Panc1 (cell line): Measurements from ENCODE around the gene TMEM63B. TPM values are rescaled to one million over a fixed set of nuclear protein-coding genes. Genes with fewer than 3 reads are reported as not detected.
"Not testable (repeated sequence)": the region's sequence is repeated elsewhere in the genome, so short reads cannot be mapped to it uniquely, and the experiment has no call there.

Experiments used
- ATAC-seq: fragments of 200-7000 bp; cut with Tn5 transposase; 2 replicates; pipeline ENCODE4 v1.9.1; 2020; ENCODE audit warnings: mild to moderate bottlenecking, moderate library complexity
- BruUV-seq: library from RNA; stranded (reverse); fragments of 400-500 nt; replicated peaks from 2 replicates; lab custom pipeline; 2021; lab: Mats Ljungman, UMichigan
- CTCF ChIA-PET: fragments of 300-600 bp; sonication (Branson Sonifier 250); formaldehyde crosslinking; loops from one replicate; lab custom pipeline; 2022; ENCODE audit warnings: antibody characterized with exemption; lab: Charles Lee
- POLR2A ChIA-PET: fragments of 300-600 bp; sonication (Branson Sonifier 250); formaldehyde crosslinking; loops from one replicate; lab custom pipeline; 2022; ENCODE audit warnings: antibody characterized with exemption; lab: Charles Lee
- DNase-seq: peaks from one replicate; pipeline ENCODE4 v3.0.0-alpha.2; 2010; ENCODE audit warnings: low read depth, low spot score
- H3K27ac ChIP-seq: 2 replicates; pipeline ENCODE4 v1.5.1; 2011; ENCODE audit warnings: mild to moderate bottlenecking, low read length, inconsistent platforms
- H3K27me3 ChIP-seq: fragments of 200-500 bp; sonication (Bioruptor generic); 2 replicates; pipeline ENCODE4 v1.6.0; 2014; ENCODE audit warnings: low read length, inconsistent platforms; ENCODE audit not compliant: control insufficient read depth, insufficient read depth
- H3K36me3 ChIP-seq: fragments of 200-500 bp; sonication (Bioruptor generic); 2 replicates; pipeline ENCODE4 v1.5.1; 2014; ENCODE audit warnings: inconsistent platforms, mild to moderate bottlenecking, low read length, moderate library complexity; ENCODE audit not compliant: control insufficient read depth, insufficient read depth
- H3K4me1 ChIP-seq: 2 replicates; pipeline ENCODE4 v1.5.1; 2011; ENCODE audit warnings: inconsistent platforms, mild to moderate bottlenecking, low read length, moderate library complexity; ENCODE audit not compliant: control insufficient read depth, insufficient read depth
- H3K4me3 ChIP-seq, 2 experiments: 2 replicates each; pipeline ENCODE4 v1.5.1; 2011 to 2012; ENCODE audit warnings: low read depth in 2 of 2, low read length in 2 of 2, mild to moderate bottlenecking in 2 of 2, inconsistent platforms in 1 of 2, moderate library complexity in 1 of 2
- H3K9me3 ChIP-seq: fragments of 200-500 bp; sonication (Bioruptor generic); 2 replicates; pipeline ENCODE4 v1.5.1; 2014; ENCODE audit warnings: low read depth, mild to moderate bottlenecking, inconsistent platforms, low read length, moderate library complexity; ENCODE audit not compliant: control insufficient read depth, insufficient read depth
- POLR2AphosphoS5 ChIP-seq: IDR thresholded peaks from 2 replicates; pipeline ENCODE4 v1.6.1; 2012; ENCODE audit warnings: mild to moderate bottlenecking, low read depth, low read length, moderate library complexity
- SIN3A ChIP-seq: IDR thresholded peaks from 2 replicates; pipeline ENCODE4 v1.6.1; 2012; ENCODE audit warnings: low read depth, mild to moderate bottlenecking, low read length, moderate library complexity, borderline replicate concordance; ENCODE audit not compliant: insufficient read depth
- TCF7L2 ChIP-seq: IDR thresholded peaks from 2 replicates; pipeline ENCODE4 v1.6.1; 2011; ENCODE audit warnings: mild to moderate bottlenecking, low read depth, low read length, inconsistent platforms
- in situ Hi-C: cut with HindIII; loops from 2 replicates; pipeline ENCODE4 v1.10.0; 2016; ENCODE audit warnings: low sequenced_read_pairs, low pct_unique_long_range_greater_than_20kb
- intact Hi-C: fragments of 100-400 bp; cut with micrococcal nuclease; formaldehyde crosslinking; loops from one replicate; pipeline ENCODE4 v1.10.0; 2022; ENCODE audit not compliant: unreplicated experiment
- total RNA-seq: library from RNA; stranded (reverse); gene quantifications from one replicate; pipeline ENCODE4 v1.2.1, GENCODE V29; 2021; ENCODE audit not compliant: unreplicated experiment
- TF ChIP-seq, protein P1 (sequence below), 2 experiments: IDR thresholded peaks; 2 replicates each; pipeline ENCODE4 v1.6.1; 2011 to 2012; ENCODE audit warnings: low read depth in 2 of 2, control low read depth in 1 of 2, low read length in 1 of 2, mild to moderate bottlenecking in 1 of 2, moderate library complexity in 1 of 2; ENCODE audit not compliant: insufficient read depth in 1 of 2
- TF ChIP-seq, protein P2 (sequence below): fragments of 450-650 bp; IDR thresholded peaks from 2 replicates; pipeline ENCODE4 v1.5.1; 2017; ENCODE audit warnings: mild to moderate bottlenecking

TMEM63B gene
- total RNA-seq, 1 experiment from 2014 or later: 54.1 TPM

DNA sequence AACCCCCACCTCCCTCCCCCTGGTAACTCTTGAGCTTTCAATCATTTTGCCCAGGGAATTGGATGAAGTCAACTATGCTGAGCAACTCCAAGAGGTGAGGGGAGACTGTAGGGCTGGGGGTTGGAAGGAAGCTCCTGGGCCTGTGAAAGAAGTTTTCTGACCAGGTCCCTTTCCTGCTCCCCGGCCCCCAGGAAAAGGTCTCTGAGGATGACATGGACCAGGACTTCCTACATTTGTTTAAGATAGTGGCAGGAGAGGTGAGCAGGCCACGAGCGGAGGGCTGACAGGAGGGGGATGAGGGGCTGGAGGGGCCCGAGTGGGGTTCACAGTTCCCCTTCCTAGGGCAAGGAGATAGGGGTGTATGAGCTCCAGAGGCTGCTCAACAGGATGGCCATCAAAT lies 53.1 kb downstream of the TMEM63B start:
- ChIA-PET CTCF (interaction anchor here (0.6 to 0.7 kb wide), 2 partner anchors 55 to 125 kb away, joined by 3 to 5 read pairs; no protein-coding TSS in a partner anchor), POLR2A (interaction anchor here (0.6 kb wide), 3 partner anchors 9 to 47 kb away, joined by 3 to 5 read pairs (median 3); no protein-coding TSS in a partner anchor)
- no TSS peak for BruUV-seq
- Histone ChIP-seq H3K36me3 (no peaks in the 10 kb centered on the region), H3K27ac (peak overlapping the region; percentile 90), H3K9me3 (no peaks in the 10 kb centered on the region), H3K4me3 (no peak overlapping the region), H3K4me1 (peaks cover 44% of the 10 kb centered on the region), H3K27me3 (no peaks in the 10 kb centered on the region)
- DNase-seq (no peak), ATAC-seq (no peak)
- TF ChIP-seq SIN3A: no peak
- TF ChIP-seq, protein P1, sequence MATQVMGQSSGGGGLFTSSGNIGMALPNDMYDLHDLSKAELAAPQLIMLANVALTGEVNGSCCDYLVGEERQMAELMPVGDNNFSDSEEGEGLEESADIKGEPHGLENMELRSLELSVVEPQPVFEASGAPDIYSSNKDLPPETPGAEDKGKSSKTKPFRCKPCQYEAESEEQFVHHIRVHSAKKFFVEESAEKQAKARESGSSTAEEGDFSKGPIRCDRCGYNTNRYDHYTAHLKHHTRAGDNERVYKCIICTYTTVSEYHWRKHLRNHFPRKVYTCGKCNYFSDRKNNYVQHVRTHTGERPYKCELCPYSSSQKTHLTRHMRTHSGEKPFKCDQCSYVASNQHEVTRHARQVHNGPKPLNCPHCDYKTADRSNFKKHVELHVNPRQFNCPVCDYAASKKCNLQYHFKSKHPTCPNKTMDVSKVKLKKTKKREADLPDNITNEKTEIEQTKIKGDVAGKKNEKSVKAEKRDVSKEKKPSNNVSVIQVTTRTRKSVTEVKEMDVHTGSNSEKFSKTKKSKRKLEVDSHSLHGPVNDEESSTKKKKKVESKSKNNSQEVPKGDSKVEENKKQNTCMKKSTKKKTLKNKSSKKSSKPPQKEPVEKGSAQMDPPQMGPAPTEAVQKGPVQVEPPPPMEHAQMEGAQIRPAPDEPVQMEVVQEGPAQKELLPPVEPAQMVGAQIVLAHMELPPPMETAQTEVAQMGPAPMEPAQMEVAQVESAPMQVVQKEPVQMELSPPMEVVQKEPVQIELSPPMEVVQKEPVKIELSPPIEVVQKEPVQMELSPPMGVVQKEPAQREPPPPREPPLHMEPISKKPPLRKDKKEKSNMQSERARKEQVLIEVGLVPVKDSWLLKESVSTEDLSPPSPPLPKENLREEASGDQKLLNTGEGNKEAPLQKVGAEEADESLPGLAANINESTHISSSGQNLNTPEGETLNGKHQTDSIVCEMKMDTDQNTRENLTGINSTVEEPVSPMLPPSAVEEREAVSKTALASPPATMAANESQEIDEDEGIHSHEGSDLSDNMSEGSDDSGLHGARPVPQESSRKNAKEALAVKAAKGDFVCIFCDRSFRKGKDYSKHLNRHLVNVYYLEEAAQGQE (IDR thresholded peaks at IDR 0.05; ENCODE audit: insufficient read depth in 1 of 2, low read depth in 2 of 2, low read length in 1 of 2): no peak
- TF ChIP-seq, protein P2, sequence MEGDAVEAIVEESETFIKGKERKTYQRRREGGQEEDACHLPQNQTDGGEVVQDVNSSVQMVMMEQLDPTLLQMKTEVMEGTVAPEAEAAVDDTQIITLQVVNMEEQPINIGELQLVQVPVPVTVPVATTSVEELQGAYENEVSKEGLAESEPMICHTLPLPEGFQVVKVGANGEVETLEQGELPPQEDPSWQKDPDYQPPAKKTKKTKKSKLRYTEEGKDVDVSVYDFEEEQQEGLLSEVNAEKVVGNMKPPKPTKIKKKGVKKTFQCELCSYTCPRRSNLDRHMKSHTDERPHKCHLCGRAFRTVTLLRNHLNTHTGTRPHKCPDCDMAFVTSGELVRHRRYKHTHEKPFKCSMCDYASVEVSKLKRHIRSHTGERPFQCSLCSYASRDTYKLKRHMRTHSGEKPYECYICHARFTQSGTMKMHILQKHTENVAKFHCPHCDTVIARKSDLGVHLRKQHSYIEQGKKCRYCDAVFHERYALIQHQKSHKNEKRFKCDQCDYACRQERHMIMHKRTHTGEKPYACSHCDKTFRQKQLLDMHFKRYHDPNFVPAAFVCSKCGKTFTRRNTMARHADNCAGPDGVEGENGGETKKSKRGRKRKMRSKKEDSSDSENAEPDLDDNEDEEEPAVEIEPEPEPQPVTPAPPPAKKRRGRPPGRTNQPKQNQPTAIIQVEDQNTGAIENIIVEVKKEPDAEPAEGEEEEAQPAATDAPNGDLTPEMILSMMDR: no peak
- TF ChIP-seq POLR2AphosphoS5: no peak
- TF ChIP-seq TCF7L2: no peak
- in situ Hi-C loops: no loop called here
- intact Hi-C loops: no loop called here

DNA sequence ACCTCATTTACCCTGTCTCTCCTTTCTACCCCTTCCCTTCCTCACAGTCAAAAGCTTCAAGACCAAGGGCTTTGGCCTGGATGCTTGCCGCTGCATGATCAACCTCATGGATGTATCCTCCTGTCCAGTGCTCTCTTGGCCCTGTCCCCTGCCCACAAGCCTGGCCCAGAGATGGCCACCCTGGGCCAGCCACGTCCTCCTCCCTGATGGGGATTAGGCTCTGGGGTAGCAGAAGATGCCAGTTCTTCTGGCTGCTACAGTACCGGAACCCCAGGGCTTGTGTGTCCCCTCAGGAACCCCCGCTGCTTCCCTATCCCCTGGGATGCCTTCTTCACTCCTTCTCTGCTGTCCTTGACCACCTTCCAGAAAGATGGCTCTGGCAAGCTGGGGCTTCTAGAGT lies 53.5 kb downstream of the TMEM63B start:
- Histone ChIP-seq H3K27ac (peak overlapping the region; percentile 64), H3K9me3 (no peaks in the 10 kb centered on the region), H3K27me3 (no peaks in the 10 kb centered on the region), H3K36me3 (no peaks in the 10 kb centered on the region), H3K4me1 (peaks cover 42% of the 10 kb centered on the region), H3K4me3 (no peak overlapping the region)
- DNase-seq (no peak), ATAC-seq (no peak)
- in situ Hi-C loops (no loop called here), intact Hi-C loops (no loop called here)
- ChIA-PET POLR2A (interaction anchor here (0.6 kb wide), 3 partner anchors 22 to 46 kb away, joined by 3 to 5 read pairs (median 5); no protein-coding TSS in a partner anchor), CTCF (interaction anchor here (0.6 to 0.7 kb wide), 2 partner anchors 54 to 124 kb away, joined by 3 to 5 read pairs; no protein-coding TSS in a partner anchor)
- TF ChIP-seq, protein P2: no peak
- TF ChIP-seq POLR2AphosphoS5 (no peak), TCF7L2 (no peak), SIN3A (no peak)
- TF ChIP-seq, protein P1 (IDR thresholded peaks at IDR 0.05; ENCODE audit: insufficient read depth in 1 of 2, low read depth in 2 of 2, low read length in 1 of 2): no peak
- no TSS peak for BruUV-seq

DNA sequence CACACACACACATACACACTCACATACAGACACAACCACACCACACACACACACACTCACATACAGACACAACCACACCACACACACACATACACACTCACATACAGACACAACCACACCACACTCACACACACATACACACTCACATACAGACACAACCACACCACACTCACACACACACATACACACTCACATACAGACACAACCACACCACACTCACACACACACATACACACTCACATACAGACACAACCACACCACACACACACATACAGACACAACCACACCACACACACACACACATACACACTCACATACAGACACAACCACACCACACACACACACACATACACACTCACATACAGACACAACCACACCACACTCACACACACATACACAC lies 54.4 kb downstream of the TMEM63B start:
- CTCF ChIA-PET, H3K9me3 ChIP-seq, H3K36me3 ChIP-seq, BruUV-seq, intact Hi-C loops, ATAC-seq, H3K4me3 ChIP-seq, H3K27me3 ChIP-seq, POLR2A ChIA-PET, in situ Hi-C loops, H3K27ac ChIP-seq, DNase-seq: not testable (repeated sequence)
- peaks cover 33% of the 10 kb centered on the region for H3K4me1 ChIP-seq
